ENCODE results near the gene PTTG1IP.

- TF ChIP-seq CTCF (IDR thresholded peaks at IDR 0.05) = no peak
- TF ChIP-seq POLR2AphosphoS5 (IDR thresholded peaks at IDR 0.05) = no peak
- no peak for TF ChIP-seq POLR2A (IDR thresholded peaks at IDR 0.05)
- TF ChIP-seq EP300 (IDR thresholded peaks at IDR 0.05) = no peak
These were observed 29.7 kb upstream of the PTTG1IP start for GRCh38 chr21:44903050-44903685.
